ENCODE measurements around the gene ERBB2. TPM values are rescaled to one million over a fixed set of nuclear protein-coding genes. Genes with fewer than 3 reads are reported as not detected.
A peak's percentile ranks its signal among the peaks of the same experiment; 100 is the strongest.
"Not testable (repeated sequence)": the region's sequence is repeated elsewhere in the genome, so short reads cannot be mapped to it uniquely, and the experiment has no call there.

The ERBB2 gene
- total and polyA plus RNA-seq, 10 of the 15 experiments (the other 5 are each of a cell fraction or from before 2014, with no cell fraction given) = 0.39 to 7.0 (median 4.3) TPM

DNA sequence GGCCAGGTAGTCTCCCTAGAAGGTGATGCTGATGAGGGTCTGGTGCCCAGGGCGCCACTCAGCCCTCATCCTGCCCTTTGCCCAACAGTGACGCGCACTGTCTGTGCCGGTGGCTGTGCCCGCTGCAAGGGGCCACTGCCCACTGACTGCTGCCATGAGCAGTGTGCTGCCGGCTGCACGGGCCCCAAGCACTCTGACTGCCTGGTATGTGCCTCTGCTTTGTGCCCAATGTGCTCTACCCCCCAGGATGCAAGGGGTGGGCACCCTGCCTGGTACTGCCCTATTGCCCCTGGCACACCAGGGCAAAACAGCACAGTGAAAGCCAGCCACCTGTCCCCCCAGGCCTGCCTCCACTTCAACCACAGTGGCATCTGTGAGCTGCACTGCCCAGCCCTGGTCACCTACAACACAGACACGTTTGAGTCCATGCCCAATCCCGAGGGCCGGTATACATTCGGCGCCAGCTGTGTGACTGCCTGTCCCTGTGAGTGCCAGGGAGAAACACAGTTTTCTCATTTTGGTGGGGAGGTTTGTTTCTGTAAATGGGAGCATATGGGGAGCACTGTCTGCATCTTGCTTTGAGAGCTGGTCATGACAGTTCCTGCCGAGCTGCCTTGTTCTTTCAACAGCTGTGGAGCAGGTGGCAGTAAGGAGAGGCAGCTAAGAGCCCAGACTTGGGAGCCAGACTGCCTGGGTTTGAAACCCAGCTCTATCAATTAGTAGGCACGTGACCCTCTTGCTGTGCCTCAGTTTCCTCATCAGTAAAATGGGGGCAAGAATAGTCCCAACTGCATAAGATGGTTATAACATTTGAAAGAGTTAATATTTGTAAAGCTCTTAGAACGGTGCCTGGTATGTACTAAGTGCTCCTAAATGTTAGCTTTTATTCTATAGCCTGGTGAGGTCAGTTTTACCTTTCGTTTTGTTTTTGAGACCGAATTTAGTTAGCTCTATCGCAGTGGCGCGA is 10.4 kb downstream of the ERBB2 start:
- H3K4me1 ChIP-seq (ENCODE audit: control insufficient read depth, insufficient read depth, low read length) = no peaks in the 10 kb centered on the region
- H2AFZ ChIP-seq (ENCODE audit: control insufficient read depth, low read depth, low read length) = no peak overlapping the region
- TF ChIP-seq BHLHE40 (IDR thresholded peaks at IDR 0.05; ENCODE audit: borderline replicate concordance in 1 of 2, low read depth in 2 of 2, low read length in 1 of 2) (0 out of 4 replicates have a peak, but pooled peaks of 1 of the 2 experiments have one; percentile 18), BRCA1 (IDR thresholded peaks at IDR 0.05; ENCODE audit: low read depth, low read length) (no peak)
- 72% methylated on average over 20 of the region's 20 CpGs for whole genome bisulfite sequencing (ENCODE audit: insufficient coverage, insufficient replicate concordance, low lambda C conversion rate, missing lambda C conversion rate)
- H4K20me1 ChIP-seq (ENCODE audit: control insufficient read depth, insufficient read depth) = no peaks in the 10 kb centered on the region
- no peaks in the 10 kb centered on the region for H3K79me2 ChIP-seq (ENCODE audit: control insufficient read depth, insufficient read depth, low read length)
- ATAC-seq (no peak), DNase-seq (ENCODE audit: low read depth, low spot score) (no peak), FAIRE-seq (no peak)
- ChIA-PET CTCF (interaction anchor here (0.6 to 1.2 kb wide), 4 partner anchors 38 to 726 kb away, joined by 3 to 4 read pairs (median 3); no protein-coding TSS in a partner anchor), SMC1A (ENCODE audit: uncharacterized antibody, unreplicated experiment) (interaction anchor here (1.1 kb wide), 1 partner anchor 26 kb away, joined by 3 read pairs; no protein-coding TSS in a partner anchor), POLR2A (interaction anchor here (0.7 kb wide), 1 partner anchor 225 kb away, joined by 3 read pairs; no protein-coding TSS in a partner anchor), RAD21 (ENCODE audit: unreplicated experiment) (no interaction called here)
- H3K27me3 ChIP-seq (replicated peaks in 1 of 2; ENCODE audit: control insufficient read depth in 2 of 2, insufficient read depth in 2 of 2, low read length in 1 of 2) = peaks cover 0 to 1% of the 10 kb centered on the region in 2 experiments; a peak in 1 of 4 replicates
- in situ Hi-C loops (cut with MboI) (no loop called here), intact Hi-C loops (cut with micrococcal nuclease; ENCODE audit: unreplicated experiment) (no loop called here)
- no peaks in the 10 kb centered on the region for H3K9me3 ChIP-seq (replicated peaks; ENCODE audit: control insufficient read depth, insufficient read depth, low read length)
- no peak overlapping the region for H3K4me3 ChIP-seq
- H3K9ac ChIP-seq (ENCODE audit: control insufficient read depth, insufficient read depth, low read length) = no peak overlapping the region
- H3K36me3 ChIP-seq (ENCODE audit: control insufficient read depth in 2 of 2, insufficient read depth in 2 of 2, low read length in 1 of 2) = no peaks in the 10 kb centered on the region
- H3K27ac ChIP-seq (ENCODE audit: control insufficient read depth, insufficient read depth) = no peak overlapping the region
- BruUV-seq (replicated peaks) = no TSS peak
- no peak overlapping the region for H3K4me2 ChIP-seq (ENCODE audit: control insufficient read depth, insufficient read depth)

DNA sequence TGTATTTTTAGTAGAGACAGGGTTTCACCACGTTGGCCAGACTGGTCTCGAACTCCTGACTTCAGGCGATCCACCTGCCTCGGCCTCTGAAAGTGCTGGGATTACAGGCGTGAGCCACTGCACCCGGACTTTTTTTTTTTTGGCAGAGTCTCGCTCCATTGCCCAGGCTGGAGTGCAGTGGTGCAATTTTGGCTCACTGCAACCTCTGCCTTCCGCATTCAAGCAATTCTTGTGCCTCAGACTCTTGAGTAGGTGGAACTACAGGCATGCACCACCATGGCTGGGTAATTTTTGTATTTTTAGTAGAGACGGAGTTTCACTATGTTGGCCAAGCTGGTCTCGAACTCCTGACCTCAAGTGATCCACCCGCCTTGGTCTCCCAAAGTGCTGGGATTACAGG is 11.2 kb downstream of the ERBB2 start:
- CTCF ChIA-PET = interaction anchor here (1.0 to 1.2 kb wide), 2 partner anchors 56 to 164 kb away, joined by 3 to 4 read pairs; no protein-coding TSS in a partner anchor
- H3K27ac ChIP-seq (ENCODE audit: control insufficient read depth, insufficient read depth); intact Hi-C loops (cut with micrococcal nuclease; ENCODE audit: unreplicated experiment); H3K36me3 ChIP-seq (ENCODE audit: control insufficient read depth in 2 of 2, insufficient read depth in 2 of 2, low read length in 1 of 2); RAD21 ChIA-PET (ENCODE audit: unreplicated experiment); H2AFZ ChIP-seq (ENCODE audit: control insufficient read depth, low read depth, low read length); H3K9ac ChIP-seq (ENCODE audit: control insufficient read depth, insufficient read depth, low read length); H3K27me3 ChIP-seq (replicated peaks in 1 of 2; ENCODE audit: control insufficient read depth in 2 of 2, insufficient read depth in 2 of 2, low read length in 1 of 2); H3K4me1 ChIP-seq (ENCODE audit: control insufficient read depth, insufficient read depth, low read length); FAIRE-seq; DNase-seq (ENCODE audit: low read depth, low spot score); in situ Hi-C loops (cut with MboI); H3K9me3 ChIP-seq (replicated peaks; ENCODE audit: control insufficient read depth, insufficient read depth, low read length); H4K20me1 ChIP-seq (ENCODE audit: control insufficient read depth, insufficient read depth); H3K4me2 ChIP-seq (ENCODE audit: control insufficient read depth, insufficient read depth); H3K79me2 ChIP-seq (ENCODE audit: control insufficient read depth, insufficient read depth, low read length); H3K4me3 ChIP-seq; BruUV-seq (replicated peaks); ATAC-seq: not testable (repeated sequence)
- SMC1A ChIA-PET (ENCODE audit: uncharacterized antibody, unreplicated experiment) = interaction anchor here (1.1 kb wide), 1 partner anchor 27 kb away, joined by 3 read pairs; no protein-coding TSS in a partner anchor
- 33% methylated on average over 11 of the region's 11 CpGs for WGBS (ENCODE audit: insufficient coverage, insufficient replicate concordance, low lambda C conversion rate, missing lambda C conversion rate)
- POLR2A ChIA-PET = interaction anchor here (0.7 kb wide), 1 partner anchor 226 kb away, joined by 3 read pairs; no protein-coding TSS in a partner anchor
